ENCODE results near the gene MYL3. TPM values are rescaled to one million over a fixed set of nuclear protein-coding genes. Genes with fewer than 3 reads are reported as not detected.

Gene MYL3
- total RNA-seq, 1 experiment from 2014 or later, result not detected

- Histone ChIP-seq H3K4me1 (ENCODE audit: low read length) (no peaks in the 10 kb centered on the region), H4K20me1 (ENCODE audit: insufficient read depth, low read depth, low read length) (no peaks in the 10 kb centered on the region), H3K79me2 (ENCODE audit: low read length) (no peaks in the 10 kb centered on the region), H2AFZ (ENCODE audit: low read length) (no peak overlapping the region), H3K4me2 (ENCODE audit: low read depth, low read length, poor library complexity, severe bottlenecking) (no peak overlapping the region), H3K9ac (ENCODE audit: low read length) (no peak overlapping the region), H3K9me3 (ENCODE audit: low read length) (no peaks in the 10 kb centered on the region), H3K4me3 (ENCODE audit: low read length) (no peak overlapping the region), H3K36me3 (ENCODE audit: insufficient read depth, low read length) (no peaks in the 10 kb centered on the region), H3K27ac (ENCODE audit: low read length) (no peak overlapping the region), H3K9me2 (replicated peaks; ENCODE audit: insufficient read depth, low read length) (no peaks in the 10 kb centered on the region), H3K27me3 (ENCODE audit: low read length) (no peaks in the 10 kb centered on the region)
- no peak for DNase-seq
These were observed 20.0 kb upstream of the MYL3 start for GRCh38 chr3:46883054-46883829.

- Histone ChIP-seq H2AFZ (ENCODE audit: low read length) (no peak overlapping the region), H3K4me2 (ENCODE audit: low read depth, low read length, poor library complexity, severe bottlenecking) (no peak overlapping the region), H3K4me3 (ENCODE audit: low read length) (no peak overlapping the region), H3K9me3 (ENCODE audit: low read length) (no peaks in the 10 kb centered on the region), H3K27ac (ENCODE audit: low read length) (no peak overlapping the region), H3K4me1 (ENCODE audit: low read length) (no peaks in the 10 kb centered on the region), H3K9ac (ENCODE audit: low read length) (no peak overlapping the region), H3K79me2 (ENCODE audit: low read length) (no peaks in the 10 kb centered on the region), H3K36me3 (ENCODE audit: insufficient read depth, low read length) (no peaks in the 10 kb centered on the region), H4K20me1 (ENCODE audit: insufficient read depth, low read depth, low read length) (no peaks in the 10 kb centered on the region), H3K27me3 (ENCODE audit: low read length) (no peaks in the 10 kb centered on the region), H3K9me2 (replicated peaks; ENCODE audit: insufficient read depth, low read length) (no peaks in the 10 kb centered on the region)
- DNase-seq, result no peak
These were observed 19.3 kb upstream of the MYL3 start for GRCh38 chr3:46882377-46883053.

GRCh38 chr3:46881596-46882376 lies 18.5 kb upstream of the MYL3 start:
- no peak overlapping the region for H3K9ac ChIP-seq (ENCODE audit: low read length)

GRCh38 chr3:46880884-46881595 lies 17.8 kb upstream of the MYL3 start:
- Histone ChIP-seq H3K27ac (ENCODE audit: low read length) (no peak overlapping the region), H3K9me3 (ENCODE audit: low read length) (no peaks in the 10 kb centered on the region), H2AFZ (ENCODE audit: low read length) (no peak overlapping the region), H4K20me1 (ENCODE audit: insufficient read depth, low read depth, low read length) (no peaks in the 10 kb centered on the region), H3K9me2 (replicated peaks; ENCODE audit: insufficient read depth, low read length) (no peaks in the 10 kb centered on the region), H3K27me3 (ENCODE audit: low read length) (no peaks in the 10 kb centered on the region), H3K79me2 (ENCODE audit: low read length) (no peaks in the 10 kb centered on the region), H3K9ac (ENCODE audit: low read length) (no peak overlapping the region), H3K36me3 (ENCODE audit: insufficient read depth, low read length) (no peaks in the 10 kb centered on the region), H3K4me3 (ENCODE audit: low read length) (no peak overlapping the region), H3K4me1 (ENCODE audit: low read length) (no peaks in the 10 kb centered on the region), H3K4me2 (ENCODE audit: low read depth, low read length, poor library complexity, severe bottlenecking) (no peak overlapping the region)
- DNase-seq, result no peak

More at GRCh38 chr3:46881596-46882376, 18.5 kb upstream of the MYL3 start:
- Histone ChIP-seq H4K20me1 (ENCODE audit: insufficient read depth, low read depth, low read length) (no peaks in the 10 kb centered on the region), H3K4me1 (ENCODE audit: low read length) (no peaks in the 10 kb centered on the region), H3K9me2 (replicated peaks; ENCODE audit: insufficient read depth, low read length) (no peaks in the 10 kb centered on the region), H3K36me3 (ENCODE audit: insufficient read depth, low read length) (no peaks in the 10 kb centered on the region), H3K79me2 (ENCODE audit: low read length) (no peaks in the 10 kb centered on the region), H3K4me3 (ENCODE audit: low read length) (no peak overlapping the region), H2AFZ (ENCODE audit: low read length) (no peak overlapping the region), H3K4me2 (ENCODE audit: low read depth, low read length, poor library complexity, severe bottlenecking) (no peak overlapping the region), H3K27me3 (ENCODE audit: low read length) (no peaks in the 10 kb centered on the region), H3K27ac (ENCODE audit: low read length) (no peak overlapping the region), H3K9me3 (ENCODE audit: low read length) (no peaks in the 10 kb centered on the region)
- no peak for DNase-seq

- H3K9me2 ChIP-seq (replicated peaks; ENCODE audit: insufficient read depth, low read length), result no peaks in the 10 kb centered on the region
- no peaks in the 10 kb centered on the region for H3K9me3 ChIP-seq (ENCODE audit: low read length)
- H3K79me2 ChIP-seq (ENCODE audit: low read length), result no peaks in the 10 kb centered on the region
- no peak for DNase-seq
- H3K27ac ChIP-seq (ENCODE audit: low read length), result no peak overlapping the region
- no peaks in the 10 kb centered on the region for H3K27me3 ChIP-seq (ENCODE audit: low read length)
- no peaks in the 10 kb centered on the region for H3K36me3 ChIP-seq (ENCODE audit: insufficient read depth, low read length)
- no peak overlapping the region for H2AFZ ChIP-seq (ENCODE audit: low read length)
- H3K4me2 ChIP-seq (ENCODE audit: low read depth, low read length, poor library complexity, severe bottlenecking), result no peak overlapping the region
- H4K20me1 ChIP-seq (ENCODE audit: insufficient read depth, low read depth, low read length), result no peaks in the 10 kb centered on the region
- no peak overlapping the region for H3K4me3 ChIP-seq (ENCODE audit: low read length)
- H3K9ac ChIP-seq (ENCODE audit: low read length), result no peak overlapping the region
- no peaks in the 10 kb centered on the region for H3K4me1 ChIP-seq (ENCODE audit: low read length)
These were observed 15.7 kb upstream of the MYL3 start for GRCh38 chr3:46878781-46879436.

- H3K27ac ChIP-seq (ENCODE audit: low read length), result no peak within 1 kb of the TSS
- H3K36me3 ChIP-seq (ENCODE audit: insufficient read depth, low read length), result no peaks in the 10 kb centered on the region
- DNase-seq, result no peak
- no peaks in the 10 kb centered on the region for H3K79me2 ChIP-seq (ENCODE audit: low read length)
- no peaks in the 10 kb centered on the region for H3K4me1 ChIP-seq (ENCODE audit: low read length)
- H3K9me2 ChIP-seq (replicated peaks; ENCODE audit: insufficient read depth, low read length), result no peaks in the 10 kb centered on the region
- no peak within 1 kb of the TSS for H2AFZ ChIP-seq (ENCODE audit: low read length)
- no peak within 1 kb of the TSS for H3K9ac ChIP-seq (ENCODE audit: low read length)
- no peaks in the 10 kb centered on the region for H4K20me1 ChIP-seq (ENCODE audit: insufficient read depth, low read depth, low read length)
- no peak within 1 kb of the TSS for H3K4me2 ChIP-seq (ENCODE audit: low read depth, low read length, poor library complexity, severe bottlenecking)
- no peaks in the 10 kb centered on the region for H3K9me3 ChIP-seq (ENCODE audit: low read length)
- H3K4me3 ChIP-seq (ENCODE audit: low read length), result no peak within 1 kb of the TSS
- no peaks in the 10 kb centered on the region for H3K27me3 ChIP-seq (ENCODE audit: low read length)
These were observed 14.3 kb upstream of the MYL3 start, which contains the start of gene PTH1R for GRCh38 chr3:46877406-46878125. PTH1R (plus strand) TSS chr3:46877721; CDS start chr3:46883560, 5,839 bp downstream.
